GM19467 (cell line): ENCODE data around the gene HSD17B4.
A peak's percentile ranks its signal among the peaks of the same experiment; 100 is the strongest.
"Not testable (repeated sequence)": the region's sequence is repeated elsewhere in the genome, so short reads cannot be mapped to it uniquely, and the experiment has no call there.

ENCODE experiments used
- ATAC-seq: cut with Tn5 transposase; IDR thresholded peaks from one replicate; pipeline ENCODE4 v1.9.1; 2021; ENCODE audit warnings: mild to moderate bottlenecking, moderate library complexity; ENCODE audit not compliant: unreplicated experiment

Gene HSD17B4

GRCh38 chr5:119478781-119479180, 26.5 kb downstream of the HSD17B4 start:
- ATAC-seq: no peak

DNA sequence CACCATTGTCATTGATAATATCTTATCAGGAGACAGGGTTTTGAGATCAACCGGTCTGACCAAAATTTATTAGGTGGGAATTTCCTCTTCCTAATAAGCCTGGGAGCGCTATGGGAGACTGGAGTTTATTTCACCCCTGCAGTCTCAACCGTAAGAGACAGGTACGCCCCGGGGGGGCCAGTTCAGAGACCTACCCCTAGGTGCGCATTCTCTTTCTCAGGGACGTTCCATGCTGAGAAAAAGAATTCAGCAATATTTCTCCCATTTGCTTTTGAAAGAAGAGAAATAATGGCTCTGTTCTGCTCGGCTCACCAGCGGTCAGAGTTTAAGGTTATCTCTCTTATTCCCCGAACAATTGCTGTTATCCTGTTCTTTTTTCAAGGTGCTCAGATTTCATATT, 28.3 kb downstream of the HSD17B4 start:
- ATAC-seq: not testable (repeated sequence)

- no peak for ATAC-seq
These were observed 30.9 kb downstream of the HSD17B4 start for GRCh38 chr5:119483155-119483554.

DNA sequence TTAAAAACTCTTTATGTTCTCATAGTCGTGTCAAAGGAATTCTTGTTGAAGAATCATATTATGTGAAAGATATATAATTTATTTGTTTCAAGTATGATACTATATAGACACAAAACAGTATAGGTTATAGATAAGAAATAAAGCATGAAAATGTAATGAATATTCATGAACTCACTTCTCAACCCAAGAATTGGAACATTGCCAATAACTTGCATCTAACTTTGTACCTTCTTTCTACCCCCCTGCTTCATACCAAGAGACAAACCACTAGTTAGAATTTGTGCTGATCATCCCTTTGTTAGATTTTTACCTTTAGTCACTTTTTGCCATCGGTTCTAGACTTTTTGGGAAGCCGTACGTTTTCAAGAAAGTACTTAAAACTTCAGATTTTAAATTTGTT, 32.6 kb downstream of the HSD17B4 start:
- ATAC-seq: no peak

DNA sequence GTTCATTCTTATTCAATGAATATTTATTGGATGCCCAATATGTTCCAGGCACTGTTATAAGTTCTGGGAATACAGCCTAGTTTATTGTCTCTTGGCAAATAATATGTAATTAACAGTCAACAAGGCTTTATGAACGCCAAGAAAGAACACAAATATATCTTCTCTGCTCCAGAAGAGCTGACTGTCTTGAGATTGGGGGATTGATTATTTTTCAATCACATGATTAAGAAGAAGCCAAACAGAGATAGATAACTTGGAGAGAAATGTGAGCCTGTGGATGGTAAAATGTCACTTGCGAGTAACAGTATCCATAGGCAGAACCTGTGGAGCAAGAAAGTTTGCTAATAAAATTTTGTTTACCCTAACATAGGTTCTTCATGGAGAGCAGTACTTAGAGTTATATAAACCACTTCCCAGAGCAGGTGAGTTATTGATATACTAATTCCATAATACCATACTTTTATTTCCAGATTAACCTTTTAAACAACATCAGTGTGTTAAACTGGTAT, 49.4 kb downstream of the HSD17B4 start:
- ATAC-seq: no peak

GRCh38 chr5:119503939-119504338, 51.6 kb downstream of the HSD17B4 start:
- not testable (repeated sequence) for ATAC-seq

- no peak for ATAC-seq
These were observed 60.0 kb downstream of the HSD17B4 start for GRCh38 chr5:119512277-119512676.

- ATAC-seq: no peak
These were observed 62.9 kb downstream of the HSD17B4 start for GRCh38 chr5:119515192-119515591.

- not testable (repeated sequence) for ATAC-seq
These were observed 64.8 kb downstream of the HSD17B4 start for GRCh38 chr5:119517115-119517514.

GRCh38 chr5:119521232-119521631, 68.9 kb downstream of the HSD17B4 start:
- ATAC-seq: no peak

DNA sequence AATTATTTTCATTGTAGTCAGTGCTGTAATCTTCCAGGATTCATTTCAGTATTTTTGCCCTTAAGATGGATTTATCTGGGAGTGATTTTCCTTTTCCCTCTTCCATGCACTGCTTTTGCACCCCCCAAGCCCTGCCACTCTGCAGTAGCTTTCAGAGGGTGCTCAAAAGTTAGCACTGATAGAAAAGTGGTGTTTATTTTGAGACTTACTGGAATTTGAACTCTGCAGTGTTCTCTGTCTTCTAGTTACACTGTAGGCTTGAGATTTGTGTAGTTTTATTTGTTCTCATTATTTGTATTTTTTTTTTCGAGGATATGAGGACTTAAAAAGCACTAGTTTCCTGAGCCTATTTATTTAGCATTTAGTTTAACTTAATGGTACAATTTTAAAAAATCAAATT, 70.5 kb downstream of the HSD17B4 start:
- ATAC-seq: no peak

DNA sequence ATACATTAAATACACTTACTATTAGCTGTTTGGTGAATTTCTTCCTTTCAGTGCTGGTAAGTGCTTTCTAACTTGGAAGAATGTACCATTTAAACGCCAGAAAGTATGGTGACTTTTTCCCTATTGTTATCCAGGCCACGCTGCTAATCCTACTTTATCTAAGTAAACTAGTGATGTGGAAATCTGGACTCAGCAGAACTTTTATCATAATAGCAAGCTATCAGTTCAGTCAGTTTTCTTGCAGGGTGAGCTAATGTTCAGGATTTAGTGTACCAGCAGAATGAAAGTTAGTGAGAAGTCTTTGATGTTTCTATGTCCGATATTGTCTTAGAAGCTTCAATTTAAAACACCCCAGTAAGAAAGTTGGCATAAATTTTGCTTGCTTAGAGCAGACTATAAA, 72.2 kb downstream of the HSD17B4 start:
- no peak for ATAC-seq

GRCh38 chr5:119527351-119527750, 75.1 kb downstream of the HSD17B4 start:
- no peak for ATAC-seq

DNA sequence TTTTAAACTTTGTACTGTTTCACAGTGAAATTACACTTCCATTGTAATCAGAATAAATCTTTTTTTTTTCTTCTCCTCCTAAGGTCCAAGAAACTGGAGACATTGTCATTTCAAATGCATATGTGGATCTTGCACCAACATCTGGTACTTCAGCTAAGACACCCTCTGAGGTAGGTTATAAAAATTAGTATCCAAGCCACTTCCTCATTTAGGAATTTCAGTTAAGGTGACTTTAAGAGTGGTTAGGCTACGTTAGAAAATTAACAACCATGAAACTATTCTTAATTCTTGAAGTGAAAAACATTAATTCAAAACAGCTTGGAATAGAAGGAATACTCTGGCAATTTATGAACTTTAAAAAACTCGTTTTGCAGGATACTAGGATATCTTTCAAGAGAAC, 77.5 kb downstream of the HSD17B4 start:
- ATAC-seq: no peak

DNA sequence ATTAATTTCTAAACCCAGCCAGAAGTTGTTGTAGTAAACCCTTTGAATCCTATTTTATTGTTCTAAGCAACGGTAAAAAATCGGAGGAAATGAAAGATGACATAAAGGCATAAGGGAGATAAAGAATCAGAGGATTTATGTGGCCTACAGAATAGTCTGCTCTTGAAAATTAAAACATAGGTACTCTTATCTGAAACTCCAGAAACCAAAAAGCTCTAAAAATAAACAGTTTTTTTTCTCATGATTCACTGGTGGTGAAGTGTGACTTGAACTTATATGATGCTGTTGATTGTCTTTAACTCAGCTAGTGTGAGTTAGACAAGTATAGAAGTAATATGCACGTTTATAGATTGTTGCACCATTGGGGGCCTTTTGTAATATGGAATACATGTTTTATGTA, 80.3 kb downstream of the HSD17B4 start:
- no peak for ATAC-seq

GRCh38 chr5:119537704-119538103, 85.4 kb downstream of the HSD17B4 start:
- ATAC-seq: peak; percentile 99

DNA sequence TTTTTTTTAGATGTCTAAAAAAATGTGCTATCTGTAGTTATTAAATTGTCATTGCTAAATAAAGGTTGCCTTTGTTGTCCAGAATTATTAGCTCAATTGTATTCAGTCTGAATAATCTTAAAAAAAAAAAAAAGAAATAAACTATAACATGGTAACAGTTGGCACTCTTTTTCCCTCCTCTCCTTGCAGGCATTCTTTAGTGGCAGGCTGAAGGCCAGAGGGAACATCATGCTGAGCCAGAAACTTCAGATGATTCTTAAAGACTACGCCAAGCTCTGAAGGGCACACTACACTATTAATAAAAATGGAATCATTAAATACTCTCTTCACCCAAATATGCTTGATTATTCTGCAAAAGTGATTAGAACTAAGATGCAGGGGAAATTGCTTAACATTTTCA, 89.4 kb downstream of the HSD17B4 start:
- ATAC-seq: no peak

DNA sequence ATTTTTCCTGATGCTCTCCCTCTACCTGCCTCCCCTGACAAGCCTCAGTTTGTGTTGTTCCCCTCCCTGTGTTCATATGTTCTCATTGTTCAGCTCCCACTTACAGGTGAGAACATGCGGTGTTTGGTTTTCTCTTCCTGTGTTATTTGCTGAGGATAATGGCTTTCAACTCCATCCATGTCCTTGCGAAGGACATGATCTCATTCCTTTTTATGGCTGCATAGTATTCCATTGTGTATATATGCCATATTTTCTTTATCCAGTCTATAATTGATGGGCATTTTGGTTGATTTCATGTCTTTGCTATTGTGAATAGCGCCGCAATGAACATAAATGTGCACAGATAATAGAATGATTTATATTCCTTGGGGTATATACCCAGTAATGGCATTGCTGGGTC, 99.5 kb downstream of the HSD17B4 start:
- no peak for ATAC-seq

DNA sequence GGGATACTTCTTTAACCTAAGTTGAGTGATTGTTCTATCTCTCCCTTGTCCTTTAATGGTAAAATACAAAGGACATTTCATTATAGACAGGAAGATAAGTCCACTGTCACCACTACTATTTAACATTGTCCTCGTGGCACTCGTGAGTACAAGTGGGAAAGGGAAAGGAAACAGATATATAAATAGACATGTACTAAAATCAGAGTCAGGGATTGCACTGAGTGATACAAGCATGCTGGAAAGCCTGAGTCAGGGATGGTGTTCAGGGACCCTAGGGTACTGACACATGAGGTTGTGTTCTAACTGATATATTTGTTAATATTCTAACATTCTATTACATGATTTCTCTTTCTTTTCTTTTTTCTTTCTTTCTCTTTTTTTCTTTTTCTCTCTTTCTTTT, 102.3 kb downstream of the HSD17B4 start:
- no peak for ATAC-seq

DNA sequence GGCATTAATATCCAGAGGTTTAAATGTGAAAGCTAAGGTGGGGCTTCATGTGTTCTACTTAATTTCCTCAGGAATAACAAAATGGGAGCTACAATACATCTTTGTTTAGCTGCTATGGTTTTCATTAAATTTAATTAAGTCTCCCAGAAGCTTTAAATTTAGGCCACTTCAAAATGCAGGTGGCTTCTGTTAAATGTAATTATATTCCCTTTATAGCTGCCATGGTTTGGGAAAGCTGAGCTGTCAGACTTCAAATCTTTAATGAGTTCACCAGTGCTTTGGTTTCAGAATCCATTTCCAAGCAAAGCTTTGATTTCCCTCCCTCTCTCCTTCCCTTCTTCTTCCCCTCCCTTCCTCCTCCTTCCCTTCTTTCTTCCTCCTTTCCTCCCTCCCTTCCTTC, 118.6 kb downstream of the HSD17B4 start:
- ATAC-seq: no peak

GRCh38 chr5:119578937-119579336, 126.6 kb downstream of the HSD17B4 start:
- peak; percentile 67 for ATAC-seq

DNA sequence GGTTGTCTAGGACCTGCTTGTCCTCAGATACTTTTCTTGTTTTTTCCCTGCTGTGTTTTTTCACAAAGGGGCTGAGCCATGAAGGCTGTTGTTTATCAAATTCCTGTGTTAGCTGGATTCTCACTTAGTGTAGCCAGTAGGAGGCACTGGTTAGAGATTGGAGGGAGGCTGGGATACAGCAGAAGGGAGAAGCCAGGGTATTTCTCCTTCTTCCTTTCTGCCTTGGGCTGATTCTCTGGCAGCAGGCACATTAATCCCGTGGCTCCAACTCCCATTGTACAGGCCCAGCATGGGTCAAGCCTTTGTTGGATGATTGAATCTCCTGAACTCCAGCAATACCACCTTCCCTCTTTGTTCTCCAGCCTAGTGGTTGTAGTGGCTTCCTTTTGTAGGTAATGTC, 130.7 kb downstream of the HSD17B4 start:
- no peak for ATAC-seq

DNA sequence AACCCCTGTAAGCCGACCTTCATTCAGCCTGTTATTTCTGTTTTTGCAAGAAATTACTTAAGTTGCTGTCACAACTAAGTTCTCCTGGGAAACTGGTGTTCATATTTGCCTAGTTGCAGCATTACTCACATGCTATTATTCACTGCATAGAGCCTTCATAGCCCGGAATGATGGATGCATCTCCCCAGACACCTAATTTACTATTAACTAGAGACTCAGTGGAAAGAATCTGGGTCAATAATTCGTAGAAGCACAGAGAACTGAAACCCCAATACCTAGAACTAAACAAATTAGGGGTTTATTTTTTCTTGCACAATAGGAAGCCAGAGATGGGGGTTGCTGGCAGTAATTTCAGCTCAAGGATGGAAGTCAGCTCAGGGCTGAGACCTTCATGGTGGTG, 131.4 kb downstream of the HSD17B4 start:
- ATAC-seq: peak; percentile 90
